SK-N-MC (cell line): ENCODE measurements around the gene LGMN.

ENCODE experiments used
- EZH2 ChIP-seq: fragments of 200-600 bp; sonication (generic); IDR thresholded peaks from one replicate; pipeline ENCODE4 v1.6.1; 2017; ENCODE audit warnings: antibody characterized with exemption
- FOXP2 ChIP-seq: optimal IDR thresholded peaks from 2 replicates; pipeline ENCODE3; 2011; ENCODE audit warnings: mild to moderate bottlenecking, moderate library complexity; ENCODE audit not compliant: insufficient read depth; ENCODE audit errors: extremely low read length, control extremely low read depth
- POLR2AphosphoS5 ChIP-seq: IDR thresholded peaks from 2 replicates; pipeline ENCODE4 v1.6.1; 2012; ENCODE audit warnings: mild to moderate bottlenecking, low read depth, low read length, borderline replicate concordance

- TF ChIP-seq POLR2AphosphoS5 (no peak), EZH2 (no peak), FOXP2 (no peak)
These were observed 65.4 kb downstream of the LGMN start for GRCh38 chr14:92683041-92683440.
